NCI-H2196 treated with DMSO at 0.1 percent for 48 hours (cell line): ENCODE measurements around the gene HTR3E.
"Not testable (repeated sequence)": the region's sequence is repeated elsewhere in the genome, so short reads cannot be mapped to it uniquely, and the experiment has no call there.

ENCODE experiments used
- DNase-seq: peaks from one replicate; lab custom pipeline; 2025; ENCODE audit not compliant: unreplicated experiment; lab: John Stamatoyannopoulos, UW

The HTR3E gene

GRCh38 chr3:184096811-184097383, at the start of gene HTR3E:
Gene HTR3E, plus strand, starts transcription at chr3:184097064. Its CDS starts 466 bp downstream, at chr3:184097530.
- no peak for DNase-seq

- DNase-seq = peak; percentile 88
These were observed 46.5 kb upstream of the HTR3E start for GRCh38 chr3:184050217-184050847.

GRCh38 chr3:184052767-184053166, 44.1 kb upstream of the HTR3E start, which contains the start of gene HTR3C:
Gene HTR3C, plus strand, starts transcription at chr3:184053047. Its CDS starts 34 bp downstream, at chr3:184053081.
- DNase-seq = no peak

GRCh38 chr3:184058029-184058428, 38.8 kb upstream of the HTR3E start:
- DNase-seq = no peak

- no peak for DNase-seq
These were observed 37.4 kb upstream of the HTR3E start for GRCh38 chr3:184059424-184059823.

- no peak for DNase-seq
These were observed 34.2 kb upstream of the HTR3E start for GRCh38 chr3:184062637-184063036.

- no peak for DNase-seq
These were observed 30.7 kb upstream of the HTR3E start for GRCh38 chr3:184066211-184066610.

- DNase-seq = no peak
These were observed 29.2 kb upstream of the HTR3E start for GRCh38 chr3:184067573-184068055.

- no peak for DNase-seq
These were observed 28.5 kb upstream of the HTR3E start for GRCh38 chr3:184068344-184068743.

GRCh38 chr3:184071142-184071541, 25.7 kb upstream of the HTR3E start:
- DNase-seq = not testable (repeated sequence)

GRCh38 chr3:184073621-184074020, 23.2 kb upstream of the HTR3E start:
- DNase-seq = no peak

- DNase-seq = no peak
These were observed 21.0 kb upstream of the HTR3E start for GRCh38 chr3:184075901-184076300.

- no peak for DNase-seq
These were observed 19.0 kb upstream of the HTR3E start for GRCh38 chr3:184077881-184078280.

- no peak for DNase-seq
These were observed 18.0 kb upstream of the HTR3E start for GRCh38 chr3:184078851-184079250.

GRCh38 chr3:184081116-184081830, 15.6 kb upstream of the HTR3E start:
- no peak for DNase-seq

- no peak for DNase-seq
These were observed 14.8 kb upstream of the HTR3E start for GRCh38 chr3:184082034-184082433.

- DNase-seq = no peak
These were observed 14.4 kb upstream of the HTR3E start for GRCh38 chr3:184082465-184082864.

- no peak for DNase-seq
These were observed 11.4 kb upstream of the HTR3E start for GRCh38 chr3:184085389-184085852.

- DNase-seq = no peak
These were observed 4.7 kb upstream of the HTR3E start for GRCh38 chr3:184092199-184092598.

- no peak for DNase-seq
These were observed 692 bp downstream of the HTR3E start for GRCh38 chr3:184097556-184097955.

GRCh38 chr3:184099806-184100686, 3.2 kb downstream of the HTR3E start:
- no peak for DNase-seq
